SJSA1 (cell line): Measurements from ENCODE around the gene MGRN1. TPM values are rescaled to one million over a fixed set of nuclear protein-coding genes. Genes with fewer than 3 reads are reported as not detected.

Experiments
- DNase-seq, 2 experiments: peaks; one replicate each; pipeline ENCODE4 v3.0.0-alpha.2; 2015 to 2020; ENCODE audit warnings: low spot score in 2 of 2, low read depth in 1 of 2
- H3K27ac ChIP-seq: fragments of 250-450 bp; sonication (Bioruptor Pico); 2 replicates; pipeline ENCODE4 v1.5.1; 2020; ENCODE audit warnings: mild to moderate bottlenecking, moderate library complexity
- H3K27me3 ChIP-seq: fragments of 250-450 bp; sonication (Bioruptor Pico); replicated peaks from 2 replicates; pipeline ENCODE4 v1.5.1; 2020; ENCODE audit warnings: mild to moderate bottlenecking, moderate library complexity
- H3K36me3 ChIP-seq: fragments of 250-450 bp; sonication (Bioruptor Pico); 2 replicates; pipeline ENCODE4 v1.5.1; 2020; ENCODE audit warnings: mild to moderate bottlenecking
- H3K4me1 ChIP-seq: fragments of 250-450 bp; sonication (Bioruptor Pico); replicated peaks from 2 replicates; pipeline ENCODE4 v1.6.1; 2021; ENCODE audit warnings: mild to moderate bottlenecking
- H3K4me3 ChIP-seq: fragments of 250-450 bp; sonication (Bioruptor Pico); 2 replicates; pipeline ENCODE4 v1.5.1; 2020; ENCODE audit warnings: mild to moderate bottlenecking
- H3K9me3 ChIP-seq: fragments of 250-450 bp; sonication (Bioruptor Pico); replicated peaks from 2 replicates; pipeline ENCODE4 v1.5.1; 2020; ENCODE audit warnings: mild to moderate bottlenecking
- total RNA-seq: library from RNA; depleted of rRNA; stranded (reverse); fragments of >200 nt; shearing (Covaris generic); gene quantifications from 2 replicates; pipeline ENCODE4 v1.2.3, GENCODE V29; 2014

Gene MGRN1
- total RNA-seq, 1 experiment from 2014 or later, result 15.0 TPM

- no peaks in the 10 kb centered on the region for H3K27me3 ChIP-seq
- H3K4me3 ChIP-seq, result no peak overlapping the region
- no peaks in the 10 kb centered on the region for H3K9me3 ChIP-seq
- peaks cover 4% of the 10 kb centered on the region for H3K4me1 ChIP-seq
- peaks cover 74% of the 10 kb centered on the region for H3K36me3 ChIP-seq
- no peak overlapping the region for H3K27ac ChIP-seq
- no peak for DNase-seq
Observed at GRCh38 chr16:4699046-4699556, 74.5 kb downstream of the MGRN1 start.

GRCh38 chr16:4700380-4700996 lies 75.9 kb downstream of the MGRN1 start:
- Histone ChIP-seq H3K27me3 (no peaks in the 10 kb centered on the region), H3K4me3 (no peak overlapping the region), H3K9me3 (no peaks in the 10 kb centered on the region), H3K27ac (no peak overlapping the region), H3K36me3 (peaks cover 73% of the 10 kb centered on the region), H3K4me1 (no peaks in the 10 kb centered on the region)
- no peak for DNase-seq

GRCh38 chr16:4700997-4701743 lies 76.5 kb downstream of the MGRN1 start:
- H3K36me3 ChIP-seq, result peaks cover 66% of the 10 kb centered on the region
- H3K27me3 ChIP-seq, result no peaks in the 10 kb centered on the region
- DNase-seq, result no peak
- no peaks in the 10 kb centered on the region for H3K4me1 ChIP-seq
- no peak overlapping the region for H3K27ac ChIP-seq
- no peaks in the 10 kb centered on the region for H3K9me3 ChIP-seq
- no peak overlapping the region for H3K4me3 ChIP-seq

GRCh38 chr16:4701791-4702465 lies 77.3 kb downstream of the MGRN1 start:
- Histone ChIP-seq H3K4me1 (no peaks in the 10 kb centered on the region), H3K27ac (no peak overlapping the region), H3K9me3 (no peaks in the 10 kb centered on the region), H3K27me3 (no peaks in the 10 kb centered on the region), H3K36me3 (peaks cover 65% of the 10 kb centered on the region), H3K4me3 (no peak overlapping the region)
- DNase-seq, result no peak

- Histone ChIP-seq H3K27ac (no peak overlapping the region), H3K4me1 (no peaks in the 10 kb centered on the region), H3K36me3 (peaks cover 65% of the 10 kb centered on the region), H3K9me3 (no peaks in the 10 kb centered on the region), H3K27me3 (no peaks in the 10 kb centered on the region), H3K4me3 (no peak overlapping the region)
- DNase-seq, result no peak
Observed at GRCh38 chr16:4702466-4702808, 77.8 kb downstream of the MGRN1 start.

GRCh38 chr16:4703906-4704305 lies 79.3 kb downstream of the MGRN1 start:
- Histone ChIP-seq H3K4me3 (no peak overlapping the region), H3K27me3 (no peaks in the 10 kb centered on the region), H3K4me1 (no peaks in the 10 kb centered on the region), H3K27ac (no peak overlapping the region), H3K36me3 (peaks cover 57% of the 10 kb centered on the region), H3K9me3 (no peaks in the 10 kb centered on the region)
- DNase-seq, result no peak

GRCh38 chr16:4704491-4704890 lies 79.9 kb downstream of the MGRN1 start:
- no peaks in the 10 kb centered on the region for H3K27me3 ChIP-seq
- peaks cover 51% of the 10 kb centered on the region for H3K36me3 ChIP-seq
- H3K4me1 ChIP-seq, result no peaks in the 10 kb centered on the region
- DNase-seq, result no peak
- H3K27ac ChIP-seq, result no peak overlapping the region
- no peaks in the 10 kb centered on the region for H3K9me3 ChIP-seq
- no peak overlapping the region for H3K4me3 ChIP-seq

GRCh38 chr16:4704913-4705312 lies 80.3 kb downstream of the MGRN1 start:
- Histone ChIP-seq H3K4me3 (no peak overlapping the region), H3K4me1 (no peaks in the 10 kb centered on the region), H3K9me3 (no peaks in the 10 kb centered on the region), H3K27ac (no peak overlapping the region), H3K36me3 (peaks cover 47% of the 10 kb centered on the region), H3K27me3 (no peaks in the 10 kb centered on the region)
- no peak for DNase-seq

GRCh38 chr16:4706871-4707270 lies 82.2 kb downstream of the MGRN1 start:
- DNase-seq, result no peak
- H3K9me3 ChIP-seq, result no peaks in the 10 kb centered on the region
- no peak overlapping the region for H3K27ac ChIP-seq
- no peaks in the 10 kb centered on the region for H3K4me1 ChIP-seq
- peaks cover 34% of the 10 kb centered on the region for H3K36me3 ChIP-seq
- no peaks in the 10 kb centered on the region for H3K27me3 ChIP-seq
- no peak overlapping the region for H3K4me3 ChIP-seq

- H3K27ac ChIP-seq, result no peak overlapping the region
Observed at GRCh38 chr16:4709481-4709880, 84.9 kb downstream of the MGRN1 start.

GRCh38 chr16:4713663-4714501 lies 89.3 kb downstream of the MGRN1 start:
- Histone ChIP-seq H3K27me3 (no peaks in the 10 kb centered on the region), H3K4me1 (no peaks in the 10 kb centered on the region), H3K36me3 (peaks cover 23% of the 10 kb centered on the region), H3K9me3 (no peaks in the 10 kb centered on the region), H3K4me3 (no peak overlapping the region), H3K27ac (no peak overlapping the region)
- no peak for DNase-seq

More at GRCh38 chr16:4709481-4709880, 84.9 kb downstream of the MGRN1 start:
- Histone ChIP-seq H3K4me3 (no peak overlapping the region), H3K27me3 (no peaks in the 10 kb centered on the region), H3K4me1 (no peaks in the 10 kb centered on the region), H3K9me3 (no peaks in the 10 kb centered on the region), H3K36me3 (peaks cover 42% of the 10 kb centered on the region)
- no peak for DNase-seq

GRCh38 chr16:4714996-4715395 lies 90.4 kb downstream of the MGRN1 start:
- no peak for DNase-seq
- H3K9me3 ChIP-seq, result no peaks in the 10 kb centered on the region
- peaks cover 21% of the 10 kb centered on the region for H3K36me3 ChIP-seq
- no peaks in the 10 kb centered on the region for H3K27me3 ChIP-seq
- H3K27ac ChIP-seq, result no peak overlapping the region
- no peaks in the 10 kb centered on the region for H3K4me1 ChIP-seq
- no peak overlapping the region for H3K4me3 ChIP-seq

- peaks cover 18% of the 10 kb centered on the region for H3K36me3 ChIP-seq
- no peaks in the 10 kb centered on the region for H3K9me3 ChIP-seq
- H3K4me3 ChIP-seq, result no peak overlapping the region
- H3K27me3 ChIP-seq, result no peaks in the 10 kb centered on the region
- DNase-seq, result no peak
- no peaks in the 10 kb centered on the region for H3K4me1 ChIP-seq
- no peak overlapping the region for H3K27ac ChIP-seq
Observed at GRCh38 chr16:4718466-4718865, 93.8 kb downstream of the MGRN1 start.
